GM12874 (cell line): Measurements from ENCODE around the gene SERPINI1.

ENCODE experiments used
- TF ChIP-seq, protein P1 (sequence below): IDR thresholded peaks from 2 replicates; pipeline ENCODE4 v1.5.1; 2011; ENCODE audit warnings: low read depth, mild to moderate bottlenecking, control low read depth, low read length, moderate library complexity; ENCODE audit not compliant: insufficient read depth

Gene SERPINI1

DNA sequence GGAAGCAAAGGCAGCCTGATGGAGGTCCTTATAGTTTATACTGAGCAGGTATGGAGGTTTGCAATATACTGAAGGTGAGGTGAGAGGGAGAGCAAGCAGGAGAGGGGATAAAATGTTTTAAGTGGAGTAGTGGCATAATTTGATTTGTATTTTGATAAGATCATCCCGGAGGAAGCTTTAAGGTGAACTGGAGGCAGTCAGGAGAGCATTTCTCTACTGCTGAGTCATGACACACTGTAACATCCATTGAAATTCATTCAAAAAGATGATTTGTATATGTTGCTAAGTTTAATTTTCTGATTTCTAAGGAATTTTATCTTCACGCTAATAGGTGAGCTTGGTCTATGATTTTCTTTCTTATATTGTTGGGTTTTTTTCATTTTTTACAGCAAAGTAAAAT is 81.4 kb downstream of the SERPINI1 start:
- TF ChIP-seq, protein P1, sequence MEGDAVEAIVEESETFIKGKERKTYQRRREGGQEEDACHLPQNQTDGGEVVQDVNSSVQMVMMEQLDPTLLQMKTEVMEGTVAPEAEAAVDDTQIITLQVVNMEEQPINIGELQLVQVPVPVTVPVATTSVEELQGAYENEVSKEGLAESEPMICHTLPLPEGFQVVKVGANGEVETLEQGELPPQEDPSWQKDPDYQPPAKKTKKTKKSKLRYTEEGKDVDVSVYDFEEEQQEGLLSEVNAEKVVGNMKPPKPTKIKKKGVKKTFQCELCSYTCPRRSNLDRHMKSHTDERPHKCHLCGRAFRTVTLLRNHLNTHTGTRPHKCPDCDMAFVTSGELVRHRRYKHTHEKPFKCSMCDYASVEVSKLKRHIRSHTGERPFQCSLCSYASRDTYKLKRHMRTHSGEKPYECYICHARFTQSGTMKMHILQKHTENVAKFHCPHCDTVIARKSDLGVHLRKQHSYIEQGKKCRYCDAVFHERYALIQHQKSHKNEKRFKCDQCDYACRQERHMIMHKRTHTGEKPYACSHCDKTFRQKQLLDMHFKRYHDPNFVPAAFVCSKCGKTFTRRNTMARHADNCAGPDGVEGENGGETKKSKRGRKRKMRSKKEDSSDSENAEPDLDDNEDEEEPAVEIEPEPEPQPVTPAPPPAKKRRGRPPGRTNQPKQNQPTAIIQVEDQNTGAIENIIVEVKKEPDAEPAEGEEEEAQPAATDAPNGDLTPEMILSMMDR = no peak

DNA sequence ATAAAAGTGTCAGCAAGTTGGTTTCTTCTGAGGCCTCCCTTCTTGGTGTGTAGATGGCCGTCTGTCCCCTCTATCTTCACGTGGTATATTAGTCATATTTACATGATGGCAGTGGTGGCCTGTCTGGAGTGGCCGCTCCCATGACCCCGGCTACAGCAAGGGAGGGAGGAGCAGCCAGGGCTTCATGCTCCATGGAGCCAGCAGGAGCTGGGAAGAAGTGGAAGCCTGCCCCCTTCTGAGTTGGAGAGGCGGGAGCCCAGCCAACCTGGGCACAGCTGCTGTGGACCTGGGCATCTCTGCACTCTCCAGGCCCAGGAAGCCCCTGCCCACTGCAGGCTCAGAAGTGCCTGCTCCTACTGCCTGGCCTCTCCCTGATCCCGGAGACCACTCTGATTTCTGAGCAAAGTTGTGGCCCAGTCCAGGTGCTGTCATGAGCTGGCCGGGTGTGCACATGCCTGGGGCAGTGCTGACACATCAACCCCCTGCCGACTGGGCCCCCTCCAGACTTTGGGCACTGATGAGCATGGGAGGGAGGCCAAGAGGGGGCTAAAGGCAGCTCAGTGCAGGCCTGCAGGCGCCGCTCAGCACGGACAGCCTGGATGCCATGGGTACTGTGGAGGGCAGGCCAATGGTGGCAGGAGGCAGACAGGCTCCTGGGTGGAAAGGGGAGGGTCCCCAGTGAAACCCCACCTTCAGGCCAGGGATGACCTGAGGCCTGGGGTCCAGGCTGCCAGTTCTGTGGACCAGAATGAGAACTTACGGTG is 84.8 kb downstream of the SERPINI1 start:
- TF ChIP-seq, protein P1 = no peak

DNA sequence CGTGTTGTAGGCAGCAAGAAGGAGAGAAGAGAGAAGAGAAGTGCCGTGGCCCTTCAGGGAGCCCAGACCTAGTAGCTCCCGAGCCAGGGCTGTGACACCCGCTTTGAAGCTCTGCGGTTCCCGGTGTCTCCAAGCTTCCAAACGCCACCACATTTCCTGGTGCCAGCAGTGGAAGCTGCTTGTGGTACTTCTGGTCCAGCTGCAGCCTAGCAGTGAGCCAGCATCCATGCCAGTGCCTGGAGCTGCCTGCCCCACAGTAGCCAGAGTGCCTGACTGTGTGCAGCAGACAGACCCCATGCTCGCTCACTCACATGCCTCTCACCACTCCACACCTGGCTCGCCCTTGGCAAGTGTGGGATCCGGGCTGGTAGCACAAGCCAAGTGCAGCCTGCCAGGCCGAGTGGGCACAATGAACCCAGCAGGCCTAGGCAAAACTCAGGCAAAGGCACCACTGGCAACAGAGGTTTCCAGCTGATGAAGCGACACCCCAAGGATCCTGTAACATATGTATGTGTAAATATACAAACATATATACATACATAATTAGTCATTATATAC is 85.8 kb downstream of the SERPINI1 start:
- TF ChIP-seq, protein P1 = no peak

DNA sequence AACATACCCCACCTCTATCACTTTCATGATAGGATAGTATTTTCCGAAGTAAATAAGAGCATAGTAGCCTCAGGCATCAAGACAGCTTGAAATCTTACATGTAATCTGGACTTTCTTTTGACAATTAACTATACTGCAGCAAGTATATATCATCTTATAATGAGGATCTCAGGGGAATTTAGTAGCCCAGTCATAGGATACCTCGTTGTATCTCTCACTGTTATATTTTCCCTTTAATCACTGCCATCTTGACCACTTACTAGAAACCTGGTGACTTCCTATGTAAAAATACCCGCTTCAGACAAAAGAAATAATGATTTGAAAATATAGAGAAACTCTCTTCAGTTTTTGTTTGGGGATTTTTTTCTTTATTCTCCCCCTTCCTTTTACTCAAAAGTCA is 88.2 kb downstream of the SERPINI1 start:
- TF ChIP-seq, protein P1 = no peak

DNA sequence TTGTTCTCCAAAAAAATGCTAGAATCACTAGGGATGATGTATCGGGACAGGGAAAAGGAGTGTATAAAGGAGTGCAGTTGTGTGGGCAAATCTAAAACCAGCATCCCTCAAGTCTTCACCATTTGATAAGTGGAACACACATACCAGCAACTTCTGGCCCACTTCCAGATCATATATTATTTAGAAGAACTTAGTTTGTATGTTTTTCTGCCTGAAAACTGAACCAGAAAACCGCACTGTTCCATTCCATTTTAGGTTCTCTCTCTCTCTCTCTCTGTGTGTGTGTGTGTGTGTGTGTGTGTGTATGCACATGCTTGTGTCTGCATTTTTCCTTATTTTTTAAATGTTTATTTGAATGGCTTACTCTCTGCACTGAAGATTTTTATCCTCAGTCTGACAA is 93.5 kb downstream of the SERPINI1 start:
- TF ChIP-seq, protein P1 = no peak

DNA sequence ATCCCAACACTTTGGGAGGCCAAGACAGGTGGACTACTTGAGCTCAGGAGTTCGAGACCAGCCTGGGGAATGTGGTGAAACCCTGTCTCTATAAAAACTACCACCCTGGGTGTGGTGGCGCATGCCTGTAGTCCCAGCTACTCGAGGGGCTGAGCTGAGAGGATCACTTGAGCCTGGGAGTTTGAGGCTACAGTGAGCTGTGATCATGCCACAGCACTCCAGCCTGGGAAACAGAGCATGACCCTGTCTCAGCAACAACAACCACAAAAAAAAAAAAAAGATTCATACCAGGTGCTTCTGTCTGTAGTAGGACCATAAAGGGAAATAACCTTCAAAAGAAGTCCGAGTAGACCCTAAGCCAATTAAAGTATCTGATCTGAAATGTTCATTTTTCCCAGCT is 94.5 kb downstream of the SERPINI1 start:
- TF ChIP-seq, protein P1 = no peak

DNA sequence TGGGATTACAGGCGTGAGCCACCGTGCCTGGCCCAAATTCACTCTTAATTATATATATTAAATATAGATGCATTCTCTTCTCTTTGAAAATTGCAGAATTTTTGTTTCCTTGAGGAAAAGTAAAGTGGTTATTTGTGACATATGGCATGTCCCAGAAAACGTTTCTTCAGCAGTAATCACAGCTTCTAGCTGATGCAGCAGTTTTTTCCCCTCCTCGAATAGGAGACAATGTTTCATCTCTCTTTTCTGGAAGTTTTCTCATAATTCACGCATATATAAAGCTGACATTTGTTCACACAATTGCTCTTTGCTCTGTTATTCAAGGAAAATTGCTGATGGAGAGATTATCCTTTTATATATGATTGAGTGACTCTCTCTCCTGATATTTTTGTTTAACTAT is 99.8 kb downstream of the SERPINI1 start:
- TF ChIP-seq, protein P1 = no peak
